ENCODE measurements around the gene NDUFS4.
A peak's percentile ranks its signal among the peaks of the same experiment; 100 is the strongest.
"Not testable (repeated sequence)": the region's sequence is repeated elsewhere in the genome, so short reads cannot be mapped to it uniquely, and the experiment has no call there.

The NDUFS4 gene

GRCh38 chr5:53560506-53561191, at the start of gene NDUFS4:
Gene NDUFS4 (plus strand): TSS chr5:53560639. CDS start chr5:53560663, 24 bp downstream.
- peak; percentile 75 for DNase-seq

- no peak for DNase-seq
Measured at GRCh38 chr5:53512539-53512938, 47.9 kb upstream of the NDUFS4 start.

GRCh38 chr5:53515988-53516387, 44.5 kb upstream of the NDUFS4 start:
- DNase-seq = no peak

GRCh38 chr5:53520813-53521212, 39.6 kb upstream of the NDUFS4 start:
- DNase-seq = no peak

- DNase-seq = no peak
Measured at GRCh38 chr5:53537711-53538110, 22.7 kb upstream of the NDUFS4 start.

- not testable (repeated sequence) for DNase-seq
Measured at GRCh38 chr5:53540739-53541138, 19.7 kb upstream of the NDUFS4 start.

GRCh38 chr5:53541859-53542258, 18.6 kb upstream of the NDUFS4 start:
- DNase-seq = no peak

GRCh38 chr5:53542926-53543325, 17.5 kb upstream of the NDUFS4 start:
- DNase-seq = no peak

GRCh38 chr5:53543401-53543800, 17.0 kb upstream of the NDUFS4 start:
- DNase-seq = no peak

GRCh38 chr5:53545744-53546143, 14.7 kb upstream of the NDUFS4 start:
- DNase-seq = no peak

- DNase-seq = no peak
Measured at GRCh38 chr5:53547226-53547625, 13.2 kb upstream of the NDUFS4 start.

- DNase-seq = not testable (repeated sequence)
Measured at GRCh38 chr5:53548501-53548900, 11.9 kb upstream of the NDUFS4 start.

- no peak for DNase-seq
Measured at GRCh38 chr5:53549792-53550191, 10.6 kb upstream of the NDUFS4 start.

- DNase-seq = no peak
Measured at GRCh38 chr5:53552561-53552960, 7.9 kb upstream of the NDUFS4 start.

GRCh38 chr5:53554444-53554843, 6.0 kb upstream of the NDUFS4 start:
- DNase-seq = no peak

GRCh38 chr5:53555160-53555559, 5.3 kb upstream of the NDUFS4 start:
- DNase-seq = no peak

GRCh38 chr5:53556001-53556400, 4.4 kb upstream of the NDUFS4 start:
- no peak for DNase-seq

- no peak for DNase-seq
Measured at GRCh38 chr5:53557386-53557785, 3.1 kb upstream of the NDUFS4 start.

GRCh38 chr5:53558966-53559365, 1.5 kb upstream of the NDUFS4 start:
- DNase-seq = no peak

- DNase-seq = no peak
Measured at GRCh38 chr5:53560028-53560427, 411 bp upstream of the NDUFS4 start.

GRCh38 chr5:53568401-53568800, 8.0 kb downstream of the NDUFS4 start:
- no peak for DNase-seq

- no peak for DNase-seq
Measured at GRCh38 chr5:53568871-53569270, 8.4 kb downstream of the NDUFS4 start.

- no peak for DNase-seq
Measured at GRCh38 chr5:53569453-53569852, 9.0 kb downstream of the NDUFS4 start.

- no peak for DNase-seq
Measured at GRCh38 chr5:53571403-53571802, 11.0 kb downstream of the NDUFS4 start.

- DNase-seq = no peak
Measured at GRCh38 chr5:53575101-53575500, 14.7 kb downstream of the NDUFS4 start.

All from activated gamma-delta T cell treated with Interleukin-2 at 50 U/mL for 16 hours (primary cell).